Mammary epithelial cell (primary cell): Measurements from ENCODE around the gene MMP2.

ENCODE experiments used
- CTCF ChIP-seq, 2 donors: IDR thresholded peaks in 1 of 2; conservative IDR thresholded peaks in 1 of 2; 2 replicates each; pipeline ENCODE4 v1.5.1; 2011 to 2012; ENCODE audit warnings: inconsistent platforms in 2 of 2, low read length in 2 of 2, mild to moderate bottlenecking in 2 of 2, control low read depth in 1 of 2, low read depth in 1 of 2; ENCODE audit not compliant: insufficient read depth in 1 of 2; ENCODE audit errors: extremely low read depth in 1 of 2
- EZH2 ChIP-seq: IDR thresholded peaks from 2 replicates; pipeline ENCODE4 v1.6.1; 2012; ENCODE audit warnings: low read length, inconsistent platforms, borderline replicate concordance

GRCh38 chr16:55487048-55487803 lies 8.2 kb downstream of the MMP2 start:
- no peak for TF ChIP-seq EZH2
- TF ChIP-seq CTCF (conservative IDR thresholded peaks at IDR 0.05 in 1 of 2, IDR thresholded peaks at IDR 0.05 in 1 of 2; ENCODE audit: extremely low read depth in 1 of 2, insufficient read depth in 1 of 2, low read depth in 1 of 2, low read length in 2 of 2): no peak
